Prostate gland (tissue), 2 donors: ENCODE measurements around the gene ATRN.

Experiments used
- POLR2A ChIP-seq: fragments of 450-650 bp; IDR thresholded peaks from one replicate; pipeline ENCODE4 v1.6.1; 2016; ENCODE audit warnings: antibody characterized with exemption, mild to moderate bottlenecking
- POLR2AphosphoS5 ChIP-seq: sonication (generic); formaldehyde crosslinking; IDR thresholded peaks from one replicate; pipeline ENCODE4 v1.6.1; 2017; ENCODE audit warnings: antibody characterized with exemption
- TF ChIP-seq, protein P1 (sequence below), 4 experiments: fragments of 200-600 bp in 2 of 4; fragments of 450-650 bp in 2 of 4; sonication (generic) in 2 of 4; IDR thresholded peaks; 1 replicate in 3 of 4; 2 replicates in 1 of 4; pipeline ENCODE4 v1.5.1; 2016 to 2019; ENCODE audit warnings: antibody characterized with exemption in 4 of 4, mild to moderate bottlenecking in 2 of 4, moderate library complexity in 2 of 4

DNA sequence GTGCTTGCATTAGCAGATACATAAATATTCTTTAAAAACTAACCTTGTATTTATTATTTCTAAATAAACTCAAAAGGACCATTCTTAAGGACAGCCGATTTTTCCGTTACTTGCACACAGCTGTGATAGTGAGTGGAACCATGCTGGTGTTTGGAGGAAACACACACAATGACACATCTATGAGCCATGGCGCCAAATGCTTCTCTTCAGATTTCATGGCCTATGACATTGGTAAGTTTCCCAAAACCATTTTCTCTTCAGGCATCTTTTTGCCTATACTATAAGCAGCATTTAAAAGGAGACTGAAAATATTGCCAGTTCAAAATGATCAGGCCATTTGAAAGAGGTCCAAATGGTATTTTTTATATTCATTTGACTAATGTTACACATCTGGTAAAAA is 92.3 kb downstream of the ATRN start:
- TF ChIP-seq, protein P1, sequence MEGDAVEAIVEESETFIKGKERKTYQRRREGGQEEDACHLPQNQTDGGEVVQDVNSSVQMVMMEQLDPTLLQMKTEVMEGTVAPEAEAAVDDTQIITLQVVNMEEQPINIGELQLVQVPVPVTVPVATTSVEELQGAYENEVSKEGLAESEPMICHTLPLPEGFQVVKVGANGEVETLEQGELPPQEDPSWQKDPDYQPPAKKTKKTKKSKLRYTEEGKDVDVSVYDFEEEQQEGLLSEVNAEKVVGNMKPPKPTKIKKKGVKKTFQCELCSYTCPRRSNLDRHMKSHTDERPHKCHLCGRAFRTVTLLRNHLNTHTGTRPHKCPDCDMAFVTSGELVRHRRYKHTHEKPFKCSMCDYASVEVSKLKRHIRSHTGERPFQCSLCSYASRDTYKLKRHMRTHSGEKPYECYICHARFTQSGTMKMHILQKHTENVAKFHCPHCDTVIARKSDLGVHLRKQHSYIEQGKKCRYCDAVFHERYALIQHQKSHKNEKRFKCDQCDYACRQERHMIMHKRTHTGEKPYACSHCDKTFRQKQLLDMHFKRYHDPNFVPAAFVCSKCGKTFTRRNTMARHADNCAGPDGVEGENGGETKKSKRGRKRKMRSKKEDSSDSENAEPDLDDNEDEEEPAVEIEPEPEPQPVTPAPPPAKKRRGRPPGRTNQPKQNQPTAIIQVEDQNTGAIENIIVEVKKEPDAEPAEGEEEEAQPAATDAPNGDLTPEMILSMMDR (IDR thresholded peaks at IDR 0.05), result no peak
- TF ChIP-seq POLR2AphosphoS5 (no peak), POLR2A (no peak)
